Lower leg skin (tissue), 3 donors: ENCODE data around the gene ARL5B.

Source experiments
- POLR2A ChIP-seq, 2 donors: fragments of 450-650 bp; IDR thresholded peaks; one replicate each; pipeline ENCODE4 v1.6.1; 2016 to 2017; ENCODE audit warnings: antibody characterized with exemption in 2 of 2, mild to moderate bottlenecking in 1 of 2, moderate library complexity in 1 of 2
- TF ChIP-seq, protein P1 (sequence below), 3 donors: fragments of 450-650 bp; IDR thresholded peaks; one replicate each; pipeline ENCODE4 v1.5.1; 2016; ENCODE audit warnings: antibody characterized with exemption in 3 of 3, mild to moderate bottlenecking in 3 of 3, moderate library complexity in 2 of 3

DNA sequence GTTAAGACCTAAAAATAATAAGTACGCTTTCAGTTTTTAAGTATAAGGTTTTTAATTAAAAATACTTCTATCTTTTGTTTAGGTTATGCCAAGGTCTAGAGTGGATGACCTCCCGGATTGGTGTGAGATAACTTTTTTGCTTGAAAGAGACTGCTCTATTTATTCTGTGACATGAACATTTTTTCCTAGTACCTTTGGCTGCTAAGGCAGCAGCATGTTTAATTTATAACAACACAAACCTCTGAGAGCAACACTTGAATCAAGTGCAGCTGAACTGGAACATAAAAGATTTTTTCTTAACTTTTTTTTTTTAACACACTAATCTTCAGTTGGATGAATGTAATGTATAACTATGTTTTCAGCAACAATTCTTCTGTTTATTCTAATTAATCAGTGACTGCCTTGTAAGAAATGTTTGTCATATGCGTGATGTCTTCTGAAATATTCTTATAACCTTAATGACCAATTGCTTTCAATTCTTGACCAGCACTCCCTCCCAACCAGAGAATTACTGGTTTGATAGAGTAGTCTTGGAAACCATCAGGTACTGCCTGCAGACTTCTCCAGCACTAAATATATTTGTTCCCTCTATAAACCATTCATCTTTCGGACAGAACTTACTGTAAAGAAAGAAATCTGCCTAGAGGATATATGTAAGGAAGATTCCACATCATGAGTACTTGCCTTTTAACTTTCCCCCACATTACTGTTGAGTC, 16.0 kb downstream of the ARL5B start:
- TF ChIP-seq, protein P1, sequence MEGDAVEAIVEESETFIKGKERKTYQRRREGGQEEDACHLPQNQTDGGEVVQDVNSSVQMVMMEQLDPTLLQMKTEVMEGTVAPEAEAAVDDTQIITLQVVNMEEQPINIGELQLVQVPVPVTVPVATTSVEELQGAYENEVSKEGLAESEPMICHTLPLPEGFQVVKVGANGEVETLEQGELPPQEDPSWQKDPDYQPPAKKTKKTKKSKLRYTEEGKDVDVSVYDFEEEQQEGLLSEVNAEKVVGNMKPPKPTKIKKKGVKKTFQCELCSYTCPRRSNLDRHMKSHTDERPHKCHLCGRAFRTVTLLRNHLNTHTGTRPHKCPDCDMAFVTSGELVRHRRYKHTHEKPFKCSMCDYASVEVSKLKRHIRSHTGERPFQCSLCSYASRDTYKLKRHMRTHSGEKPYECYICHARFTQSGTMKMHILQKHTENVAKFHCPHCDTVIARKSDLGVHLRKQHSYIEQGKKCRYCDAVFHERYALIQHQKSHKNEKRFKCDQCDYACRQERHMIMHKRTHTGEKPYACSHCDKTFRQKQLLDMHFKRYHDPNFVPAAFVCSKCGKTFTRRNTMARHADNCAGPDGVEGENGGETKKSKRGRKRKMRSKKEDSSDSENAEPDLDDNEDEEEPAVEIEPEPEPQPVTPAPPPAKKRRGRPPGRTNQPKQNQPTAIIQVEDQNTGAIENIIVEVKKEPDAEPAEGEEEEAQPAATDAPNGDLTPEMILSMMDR (IDR thresholded peaks at IDR 0.05): no peak
- no peak for TF ChIP-seq POLR2A (IDR thresholded peaks at IDR 0.05)
